ENCODE results near the gene IRX3.

The IRX3 gene

DNA sequence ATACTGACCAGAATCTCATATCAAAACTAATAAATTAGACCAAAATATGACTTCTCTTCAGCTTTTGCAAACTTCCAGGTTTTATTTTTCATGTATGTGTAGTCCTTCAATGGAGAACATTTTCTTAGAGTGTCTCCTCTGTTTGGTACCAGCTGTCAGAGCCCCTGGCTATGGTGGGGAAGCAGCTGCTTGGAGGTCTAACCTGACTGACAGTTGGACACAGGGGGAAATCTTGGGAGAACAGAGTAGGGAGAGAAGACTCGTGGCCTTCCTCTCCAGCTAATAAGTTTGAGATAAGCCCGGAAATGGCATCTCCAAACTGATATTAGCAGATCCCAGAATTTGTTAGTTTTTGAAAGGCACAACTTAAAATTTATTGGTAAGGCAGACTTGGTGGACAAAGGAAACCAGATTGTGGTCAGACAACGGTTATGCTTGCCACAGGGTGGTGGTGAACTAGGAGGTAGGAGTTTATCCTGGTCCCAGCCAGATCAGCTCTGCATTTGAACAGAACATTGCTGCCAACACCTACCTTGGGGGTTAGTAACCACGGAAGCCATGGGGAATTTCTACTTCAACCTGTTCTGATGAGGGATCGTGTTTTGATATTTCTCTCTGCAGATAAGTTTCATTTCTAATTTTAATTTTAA lies 39.2 kb upstream of the IRX3 start:
- DNase-seq (ENCODE audit: low read depth), result no peak
- H3K4me3 ChIP-seq (ENCODE audit: low read depth, low read length), result no peak overlapping the region
- TF ChIP-seq, protein P1, sequence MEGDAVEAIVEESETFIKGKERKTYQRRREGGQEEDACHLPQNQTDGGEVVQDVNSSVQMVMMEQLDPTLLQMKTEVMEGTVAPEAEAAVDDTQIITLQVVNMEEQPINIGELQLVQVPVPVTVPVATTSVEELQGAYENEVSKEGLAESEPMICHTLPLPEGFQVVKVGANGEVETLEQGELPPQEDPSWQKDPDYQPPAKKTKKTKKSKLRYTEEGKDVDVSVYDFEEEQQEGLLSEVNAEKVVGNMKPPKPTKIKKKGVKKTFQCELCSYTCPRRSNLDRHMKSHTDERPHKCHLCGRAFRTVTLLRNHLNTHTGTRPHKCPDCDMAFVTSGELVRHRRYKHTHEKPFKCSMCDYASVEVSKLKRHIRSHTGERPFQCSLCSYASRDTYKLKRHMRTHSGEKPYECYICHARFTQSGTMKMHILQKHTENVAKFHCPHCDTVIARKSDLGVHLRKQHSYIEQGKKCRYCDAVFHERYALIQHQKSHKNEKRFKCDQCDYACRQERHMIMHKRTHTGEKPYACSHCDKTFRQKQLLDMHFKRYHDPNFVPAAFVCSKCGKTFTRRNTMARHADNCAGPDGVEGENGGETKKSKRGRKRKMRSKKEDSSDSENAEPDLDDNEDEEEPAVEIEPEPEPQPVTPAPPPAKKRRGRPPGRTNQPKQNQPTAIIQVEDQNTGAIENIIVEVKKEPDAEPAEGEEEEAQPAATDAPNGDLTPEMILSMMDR (IDR thresholded peaks at IDR 0.05; ENCODE audit: insufficient read depth, low read depth, low read length, missing control alignments), result no peak

DNA sequence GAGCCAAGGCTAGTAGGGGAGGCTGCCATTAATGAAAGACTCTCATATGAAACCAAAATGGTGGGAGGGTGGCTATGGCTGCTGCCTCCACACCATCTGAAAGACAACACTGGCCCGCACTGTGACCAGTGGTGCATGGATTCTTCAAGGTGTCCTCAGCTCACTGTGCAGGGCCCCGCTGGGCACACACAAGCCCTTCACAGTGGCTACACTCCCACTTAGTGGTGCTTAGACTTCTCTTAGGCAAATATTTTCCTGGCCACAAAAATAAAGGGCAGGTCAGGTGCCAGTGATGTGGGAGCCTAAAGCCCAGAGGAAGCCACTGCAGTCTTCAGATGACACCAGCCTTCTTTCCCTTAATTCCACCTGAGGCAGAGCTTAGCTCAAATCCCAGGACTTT lies 38.1 kb upstream of the IRX3 start:
- TF ChIP-seq, protein P1 (IDR thresholded peaks at IDR 0.05; ENCODE audit: insufficient read depth, low read depth, low read length, missing control alignments), result no peak
- no peak overlapping the region for H3K4me3 ChIP-seq (ENCODE audit: low read depth, low read length)
- no peak for DNase-seq (ENCODE audit: low read depth)

DNA sequence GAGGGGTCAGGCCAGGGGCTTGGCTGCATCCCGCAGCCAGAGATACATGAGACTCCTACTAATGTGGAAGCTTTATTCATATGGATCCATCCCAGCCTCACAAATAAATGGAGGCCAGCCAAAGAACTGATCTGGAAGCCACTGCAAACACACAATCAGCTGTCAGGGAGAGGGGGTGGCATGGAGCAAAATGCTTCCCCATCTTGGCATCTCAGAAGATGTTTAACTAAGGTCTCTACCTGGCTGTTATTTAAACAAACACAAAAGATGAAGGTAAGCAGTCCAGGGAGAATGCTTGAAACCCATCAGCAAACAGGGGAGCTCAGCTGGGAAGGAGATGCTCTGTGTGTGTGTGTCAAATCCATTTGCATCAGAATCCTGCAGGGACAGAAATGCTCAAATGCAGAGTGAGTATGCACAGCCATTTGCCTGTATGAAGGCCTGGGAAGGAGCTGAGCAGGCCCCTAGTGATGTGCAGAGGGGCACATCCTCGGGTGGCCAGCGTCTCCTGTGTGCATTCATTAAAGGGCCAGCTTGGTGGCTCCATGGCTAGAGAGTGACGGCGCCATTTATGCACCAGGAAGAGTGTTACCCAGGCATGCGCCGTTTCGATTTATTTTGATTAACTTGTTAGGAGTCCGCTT lies 34.2 kb upstream of the IRX3 start:
- H3K4me3 ChIP-seq (ENCODE audit: low read depth, low read length), result no peak overlapping the region
- DNase-seq (ENCODE audit: low read depth), result no peak
- TF ChIP-seq, protein P1 (IDR thresholded peaks at IDR 0.05; ENCODE audit: insufficient read depth, low read depth, low read length, missing control alignments), result no peak

DNA sequence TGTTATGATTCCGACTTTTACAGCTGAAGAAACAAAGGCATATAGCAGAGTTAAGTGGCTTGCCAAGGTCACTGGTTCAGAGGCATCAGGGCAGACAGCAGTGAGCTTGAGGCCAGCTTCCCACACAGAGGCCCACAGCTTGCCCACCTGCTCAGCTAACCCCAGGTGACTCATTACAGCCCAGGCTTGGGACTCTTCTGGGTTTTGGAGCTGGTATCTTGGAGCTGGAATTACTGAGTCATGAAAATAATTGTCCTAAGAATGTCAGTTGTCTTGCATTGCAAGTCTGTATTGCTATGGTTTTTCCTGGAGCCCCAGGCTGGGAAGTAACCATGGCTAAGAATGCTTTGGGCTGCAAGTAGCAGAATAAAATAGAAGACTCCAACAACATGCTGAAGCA lies 32.4 kb upstream of the IRX3 start:
- no peak overlapping the region for H3K4me3 ChIP-seq (ENCODE audit: low read depth, low read length)
- TF ChIP-seq, protein P1 (IDR thresholded peaks at IDR 0.05; ENCODE audit: insufficient read depth, low read depth, low read length, missing control alignments), result no peak
- no peak for DNase-seq (ENCODE audit: low read depth)

DNA sequence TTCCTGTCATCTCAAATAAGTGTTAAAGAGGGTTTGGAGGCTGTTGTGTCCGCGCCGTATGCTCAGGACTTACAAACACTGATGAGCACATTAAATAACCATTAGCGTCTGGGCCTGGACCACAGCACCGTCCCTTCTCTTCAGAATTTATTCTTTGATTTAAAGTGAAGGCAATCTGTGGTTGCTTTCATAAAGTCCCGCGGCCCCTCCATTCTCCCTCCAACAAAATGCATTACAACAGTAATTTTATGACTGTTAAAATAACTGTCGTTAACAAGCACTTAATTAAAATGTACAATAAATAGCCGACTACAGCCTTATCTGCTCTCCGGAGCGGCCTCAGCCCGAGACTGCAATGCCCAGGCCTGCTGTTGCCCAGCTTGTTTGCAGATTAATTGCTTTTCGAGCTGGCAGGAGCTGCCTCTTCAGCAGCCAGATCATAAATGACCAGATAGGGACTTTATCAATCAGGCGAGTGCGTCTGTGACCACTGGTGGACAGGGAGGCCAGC lies 30.6 kb upstream of the IRX3 start:
- TF ChIP-seq, protein P1 (IDR thresholded peaks at IDR 0.05; ENCODE audit: insufficient read depth, low read depth, low read length, missing control alignments), result no peak

DNA sequence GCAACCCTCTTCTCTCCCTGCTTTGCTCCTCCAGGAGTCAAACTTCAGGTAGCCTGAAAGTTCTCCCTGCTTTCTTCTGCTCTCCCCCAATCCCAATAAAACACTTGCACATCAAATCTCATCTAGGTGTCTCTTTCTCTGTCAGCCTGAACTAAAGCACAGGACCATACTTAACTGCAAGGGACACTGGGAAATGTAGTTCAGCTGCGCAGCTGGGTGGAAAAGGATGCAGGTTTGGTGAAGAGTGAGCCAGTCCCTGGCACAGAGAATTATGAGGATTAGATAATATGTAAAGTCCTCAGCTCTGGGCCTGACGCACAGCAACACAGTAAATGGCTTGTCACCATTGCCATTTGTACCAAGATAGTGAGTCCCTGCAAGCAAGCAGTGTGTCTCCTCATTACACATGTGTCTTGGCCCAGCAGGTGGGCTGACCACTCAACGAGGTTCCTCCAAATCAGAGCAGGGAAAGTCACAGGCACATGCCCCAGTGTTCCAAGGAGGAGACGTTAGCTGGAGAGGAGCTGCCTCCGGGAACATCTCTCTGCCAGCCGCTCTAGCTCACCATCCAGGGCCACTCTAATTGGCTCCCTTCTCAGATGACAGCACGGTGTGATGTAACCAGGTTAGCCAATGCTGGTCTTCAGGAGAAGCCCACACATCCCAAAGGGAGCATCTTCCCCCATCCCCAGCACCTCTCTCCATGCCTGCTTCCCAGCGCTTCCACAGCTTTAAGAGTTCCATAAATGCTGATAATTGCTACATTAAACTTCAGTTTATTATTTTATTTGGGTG lies 29.7 kb upstream of the IRX3 start:
- DNase-seq (ENCODE audit: low read depth), result no peak
- no peak overlapping the region for H3K4me3 ChIP-seq (ENCODE audit: low read depth, low read length)
- TF ChIP-seq, protein P1 (IDR thresholded peaks at IDR 0.05; ENCODE audit: insufficient read depth, low read depth, low read length, missing control alignments), result no peak

More for the DNA sequence above, 30.6 kb upstream of the IRX3 start:
- H3K4me3 ChIP-seq (ENCODE audit: low read depth, low read length), result no peak overlapping the region
- DNase-seq (ENCODE audit: low read depth), result no peak

All from GM12865 (cell line).